Measurements from ENCODE around the gene LRRIQ4.

Gene LRRIQ4

DNA sequence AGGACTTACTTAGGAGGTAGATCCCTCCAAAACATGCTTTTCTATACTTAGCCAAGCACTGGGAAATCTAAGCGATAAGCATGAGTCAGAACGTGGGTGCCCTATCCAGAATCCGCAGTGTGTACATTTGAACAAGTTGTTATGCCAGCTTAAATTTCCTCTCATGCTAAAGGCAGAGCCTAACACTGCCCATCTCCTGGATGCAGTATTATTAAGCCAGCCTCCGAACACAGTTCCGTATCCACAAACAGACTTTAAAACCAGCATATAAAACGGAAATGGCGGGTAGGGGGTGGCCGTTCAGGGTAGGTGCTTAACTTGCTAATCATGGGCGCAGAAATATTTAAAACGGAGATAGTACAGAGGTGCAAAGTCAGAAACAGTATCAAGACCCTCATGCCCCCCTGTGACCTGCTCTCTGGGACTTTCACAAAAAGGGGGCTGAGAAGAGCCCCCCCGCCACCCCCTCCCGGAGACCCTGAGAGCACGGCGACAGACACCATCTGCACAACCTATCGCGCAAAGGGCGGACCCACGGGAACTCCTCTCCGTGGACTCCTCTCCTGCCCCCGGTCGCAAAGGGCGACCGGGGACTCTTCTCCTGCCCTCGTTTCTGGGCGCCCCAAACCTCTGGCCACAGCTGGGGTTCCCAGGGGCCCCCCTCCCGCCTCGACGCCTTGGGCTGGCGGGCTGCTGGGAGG, 889 bp upstream of the LRRIQ4 start:
- peak; percentile 20 to 66 for DNase-seq

DNA sequence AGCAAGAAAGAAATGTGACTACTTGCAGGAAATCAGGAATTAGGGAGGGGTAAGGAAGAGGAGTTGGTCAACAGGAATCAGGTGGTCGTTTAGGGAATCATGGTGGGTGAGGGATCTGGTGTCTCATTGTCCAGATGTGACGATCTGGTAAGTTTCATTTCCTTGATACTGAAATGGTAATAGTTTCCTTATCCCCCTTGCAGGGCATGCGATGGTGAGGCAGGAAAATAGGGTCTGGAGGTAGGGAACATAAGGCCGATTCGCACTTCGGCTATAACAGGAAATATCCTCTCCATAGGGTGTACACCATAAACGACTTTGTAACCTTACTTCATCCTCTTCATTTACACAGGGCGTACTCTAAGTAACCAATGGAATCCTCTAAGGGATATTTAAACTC, 608 bp downstream of the LRRIQ4 start:
- no peak for DNase-seq

DNA sequence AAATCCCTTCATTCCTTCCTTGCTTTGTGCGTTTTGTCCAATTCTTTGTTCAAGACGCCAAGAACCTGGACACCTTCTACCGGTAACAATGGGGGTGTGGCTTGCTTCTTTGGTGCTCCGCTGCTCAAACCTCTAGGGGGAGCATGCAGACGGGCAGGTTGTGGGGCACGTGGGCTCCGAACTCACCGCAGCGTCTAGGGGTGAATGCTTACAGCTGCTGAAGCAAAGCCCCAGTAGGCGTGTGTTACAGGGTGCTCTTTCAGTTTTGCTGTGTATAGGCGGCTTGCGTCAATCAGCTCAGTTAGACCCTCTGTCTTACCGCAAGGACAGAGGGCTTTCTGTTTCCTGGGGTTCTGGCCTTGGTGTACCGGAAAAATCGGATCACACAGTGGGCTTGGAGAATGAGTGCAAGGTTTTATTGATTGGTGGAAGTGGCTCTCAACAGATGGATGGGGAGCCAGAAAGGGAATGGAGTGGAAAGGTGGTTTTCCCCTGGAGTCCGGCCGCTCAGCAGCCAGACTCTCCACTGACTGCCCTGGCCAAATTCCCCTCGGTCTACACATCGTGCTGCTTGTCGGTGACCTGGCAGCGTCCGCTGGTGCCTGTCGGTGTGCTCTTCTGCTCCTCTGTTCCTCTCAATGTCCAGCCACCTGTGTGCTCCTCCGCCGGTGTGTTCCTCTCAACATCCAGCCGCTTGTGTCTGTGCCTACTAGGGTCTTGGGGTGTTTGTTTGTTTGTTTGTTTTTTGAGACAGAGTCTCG, 1.3 kb downstream of the LRRIQ4 start:
- DNase-seq, result peak; percentile 45 to 81

DNA sequence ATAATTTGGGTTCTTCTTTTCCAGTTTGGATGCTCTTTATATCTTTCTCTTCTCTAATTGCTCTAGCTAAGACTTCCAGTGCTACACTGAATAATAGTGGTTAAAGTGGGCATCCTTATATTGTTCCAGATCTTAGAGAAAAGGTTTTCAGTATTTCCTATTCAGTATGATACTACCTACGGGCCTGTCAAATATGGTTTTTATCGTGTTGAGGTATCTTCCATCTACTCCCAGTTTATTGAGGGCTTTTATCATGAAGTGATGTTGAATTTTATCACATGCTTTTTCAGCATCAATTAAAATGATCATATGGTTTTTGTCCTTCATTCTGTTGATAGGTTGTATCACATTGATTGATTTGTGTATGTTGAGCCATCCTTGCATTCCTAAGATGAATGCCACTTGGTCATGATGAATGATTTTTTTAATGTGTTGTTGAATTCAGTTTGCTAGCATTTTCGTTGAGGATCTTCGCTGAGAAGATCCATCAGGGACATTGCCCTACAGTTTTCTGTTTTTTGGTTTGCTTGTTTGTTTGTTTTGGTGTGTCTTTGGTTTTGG, 3.0 kb downstream of the LRRIQ4 start:
- DNase-seq, result no peak

DNA sequence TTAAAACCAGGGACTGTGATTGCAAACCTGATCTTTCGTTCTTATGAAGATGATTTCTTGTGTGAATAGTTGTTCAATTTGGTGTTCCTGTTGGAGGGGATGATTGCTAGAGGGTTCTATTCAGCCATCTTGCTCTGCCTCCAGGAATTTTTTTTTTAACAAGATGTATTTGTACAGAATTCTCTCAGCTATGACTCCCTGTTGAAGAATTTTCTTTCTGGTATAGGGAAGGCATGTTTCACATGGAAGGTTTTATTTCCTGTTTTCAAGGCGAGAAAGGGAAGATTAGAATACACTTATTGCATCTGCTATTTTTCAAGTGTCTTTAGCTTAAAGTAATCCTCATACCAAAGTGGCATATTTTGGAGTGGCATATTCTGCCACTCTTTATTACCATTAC, 5.6 kb downstream of the LRRIQ4 start:
- no peak for DNase-seq

DNA sequence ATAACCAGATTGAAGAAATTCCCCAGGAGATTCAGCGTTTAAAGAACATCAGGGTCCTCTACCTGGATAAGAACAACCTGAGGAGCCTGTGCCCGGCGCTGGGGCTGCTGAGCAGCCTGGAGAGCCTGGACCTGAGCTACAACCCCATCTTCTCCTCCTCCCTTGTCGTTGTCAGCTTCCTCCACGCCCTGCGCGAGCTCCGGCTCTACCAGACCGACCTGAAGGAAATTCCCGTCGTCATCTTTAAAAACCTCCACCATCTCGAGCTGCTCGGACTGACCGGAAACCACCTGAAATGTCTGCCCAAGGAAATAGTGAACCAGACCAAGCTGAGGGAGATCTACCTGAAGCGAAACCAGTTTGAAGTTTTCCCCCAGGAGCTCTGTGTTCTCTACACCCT, 9.4 kb downstream of the LRRIQ4 start:
- DNase-seq, result peak in 1 of 2 experiments; percentile 45

DNA sequence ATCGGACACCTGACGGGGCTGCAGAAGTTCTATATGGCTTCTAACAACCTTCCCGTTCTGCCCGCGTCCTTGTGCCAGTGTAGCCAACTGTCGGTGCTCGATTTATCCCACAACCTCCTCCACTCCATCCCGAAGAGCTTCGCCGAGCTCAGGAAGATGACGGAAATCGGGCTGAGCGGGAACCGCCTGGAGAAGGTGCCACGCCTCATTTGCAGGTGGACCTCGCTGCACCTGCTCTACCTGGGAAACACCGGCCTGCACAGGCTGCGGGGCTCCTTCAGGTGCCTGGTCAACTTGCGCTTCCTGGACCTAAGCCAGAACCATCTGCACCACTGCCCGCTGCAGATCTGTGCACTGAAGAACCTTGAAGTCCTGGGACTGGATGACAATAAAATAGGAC, 9.9 kb downstream of the LRRIQ4 start:
- peak; percentile 10 to 78 for DNase-seq

DNA sequence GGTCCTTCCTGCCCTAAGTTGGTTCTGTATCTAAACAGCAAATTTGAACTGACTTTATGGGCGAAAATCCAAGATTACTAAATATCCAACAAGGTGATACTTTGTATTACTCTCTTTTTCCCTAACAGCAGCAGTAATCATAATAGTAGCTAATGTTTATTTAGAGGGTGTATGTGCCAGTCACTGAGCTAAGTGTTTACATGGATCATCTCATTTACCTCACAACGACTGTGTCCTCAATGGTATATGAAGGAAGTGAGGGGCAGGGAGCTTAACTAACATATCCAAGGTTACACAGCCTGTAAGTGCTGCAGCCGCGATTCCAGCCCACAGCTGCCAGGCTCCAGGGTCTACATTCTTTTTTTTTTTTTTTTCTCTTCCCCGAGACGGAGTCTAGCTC, 10.3 kb downstream of the LRRIQ4 start:
- peak; percentile 6 to 27 for DNase-seq

DNA sequence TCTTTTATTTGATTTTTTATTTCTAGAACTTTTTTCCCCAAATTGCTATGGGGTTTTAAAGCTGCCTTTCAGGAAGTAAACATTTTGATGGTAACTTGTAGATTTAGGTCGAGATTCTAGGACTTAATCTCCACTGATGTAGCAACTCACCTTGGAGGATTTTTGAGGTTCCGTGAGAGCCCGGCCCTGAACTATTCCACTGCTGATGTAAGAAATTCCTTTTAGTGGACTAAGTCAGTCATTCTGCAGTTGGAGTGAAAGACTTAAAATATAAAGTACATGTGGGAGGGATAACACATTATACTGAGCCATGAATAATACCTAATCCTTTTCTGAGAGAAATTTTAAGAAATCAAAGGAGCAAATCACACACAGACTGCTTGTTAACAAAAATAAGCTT, 12.6 kb downstream of the LRRIQ4 start:
- DNase-seq, result no peak

DNA sequence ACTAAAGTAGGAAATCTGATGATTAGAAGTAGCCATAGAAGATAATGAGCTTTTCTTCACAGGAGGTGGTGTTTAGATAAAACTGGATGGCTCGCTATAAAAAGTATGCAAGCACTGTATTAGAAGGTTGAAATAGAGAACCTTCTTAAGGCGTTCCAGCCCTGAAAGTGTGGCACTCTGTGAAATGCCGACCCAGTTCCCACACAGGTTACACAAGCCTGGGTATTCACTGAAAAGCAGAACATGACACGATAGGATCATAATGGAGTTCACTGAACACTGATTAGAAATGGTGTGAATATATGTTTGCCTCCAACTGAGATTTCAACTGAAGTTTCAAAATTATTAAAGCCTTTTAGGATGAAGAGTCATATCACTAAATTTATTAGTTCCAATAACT, 15.0 kb downstream of the LRRIQ4 start:
- DNase-seq, result no peak

DNA sequence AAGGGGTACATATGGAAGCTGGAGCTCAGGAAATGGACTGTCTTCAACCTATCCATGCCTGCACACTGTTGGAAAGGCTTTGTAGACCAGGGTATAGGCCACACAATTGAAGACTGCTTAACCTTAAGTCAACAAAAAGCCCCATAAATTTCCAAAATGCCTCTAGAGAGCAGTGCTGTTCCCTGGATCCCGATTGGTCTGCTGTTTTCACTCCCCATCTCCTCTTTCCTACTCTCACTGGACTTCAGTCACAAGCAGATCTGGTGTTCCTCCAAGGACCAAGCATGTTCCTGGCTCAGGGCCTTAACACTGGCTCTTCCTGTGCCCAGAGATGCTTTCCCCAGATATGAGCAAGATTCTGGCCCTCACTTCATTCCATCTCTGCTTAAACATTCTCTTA, 22.9 kb downstream of the LRRIQ4 start:
- DNase-seq, result no peak

DNA sequence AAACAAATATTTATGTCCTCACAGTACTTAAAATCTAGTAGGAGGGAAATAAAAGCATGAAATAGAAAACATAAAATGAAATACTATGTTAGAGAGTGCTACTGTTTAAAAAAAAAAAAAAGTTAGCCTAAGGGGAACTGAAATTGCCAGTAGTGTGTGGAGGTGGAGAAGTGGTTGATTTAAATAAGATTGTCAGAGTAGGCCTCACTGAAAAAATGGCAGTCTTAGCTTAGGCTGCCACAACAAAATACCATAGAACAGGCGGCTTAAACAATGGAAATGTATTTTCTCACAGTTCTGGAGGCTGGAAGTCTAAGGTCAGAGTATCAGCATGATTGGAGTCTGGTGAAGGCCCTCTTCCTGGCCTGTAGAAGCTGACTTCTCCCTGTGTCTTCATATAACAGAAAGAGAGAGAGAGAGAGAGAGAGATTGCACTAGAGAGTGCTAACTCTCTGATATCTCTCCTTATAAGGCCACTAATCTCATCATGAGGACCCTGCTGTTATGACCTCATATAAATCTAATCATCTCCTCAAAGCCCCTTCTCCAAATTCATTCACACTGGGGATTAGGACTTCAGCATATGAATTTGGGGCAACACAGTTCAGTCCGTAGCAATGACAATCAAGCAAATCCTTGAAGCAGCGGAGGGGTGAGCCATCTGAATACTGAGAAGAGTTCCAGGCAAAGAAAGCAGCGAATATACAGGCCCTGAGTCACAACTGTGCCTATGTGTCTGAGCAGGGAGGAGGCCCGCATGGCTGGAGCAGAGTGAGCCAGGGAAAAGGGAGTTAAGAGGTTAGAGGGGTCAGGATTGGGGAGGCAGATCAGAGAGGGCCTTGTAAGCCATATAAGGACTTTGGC, 23.6 kb downstream of the LRRIQ4 start:
- no peak for DNase-seq

DNA sequence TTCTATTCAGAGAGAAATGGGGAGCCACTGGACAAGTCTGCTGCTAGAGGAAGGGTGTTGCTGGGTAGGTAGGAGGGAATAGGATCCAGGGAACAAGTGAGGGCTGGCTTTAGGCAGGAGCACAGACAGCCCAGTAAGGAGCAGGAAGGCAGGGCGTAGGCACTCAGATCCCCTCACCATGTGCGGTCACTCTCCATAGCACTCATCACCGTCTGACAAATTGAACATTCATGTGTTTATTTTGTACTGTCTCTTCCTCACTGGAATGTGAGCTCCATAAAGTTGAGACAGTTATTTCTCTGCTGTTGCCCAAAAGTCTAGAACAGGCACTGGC, 24.2 kb downstream of the LRRIQ4 start:
- DNase-seq, result no peak

DNA sequence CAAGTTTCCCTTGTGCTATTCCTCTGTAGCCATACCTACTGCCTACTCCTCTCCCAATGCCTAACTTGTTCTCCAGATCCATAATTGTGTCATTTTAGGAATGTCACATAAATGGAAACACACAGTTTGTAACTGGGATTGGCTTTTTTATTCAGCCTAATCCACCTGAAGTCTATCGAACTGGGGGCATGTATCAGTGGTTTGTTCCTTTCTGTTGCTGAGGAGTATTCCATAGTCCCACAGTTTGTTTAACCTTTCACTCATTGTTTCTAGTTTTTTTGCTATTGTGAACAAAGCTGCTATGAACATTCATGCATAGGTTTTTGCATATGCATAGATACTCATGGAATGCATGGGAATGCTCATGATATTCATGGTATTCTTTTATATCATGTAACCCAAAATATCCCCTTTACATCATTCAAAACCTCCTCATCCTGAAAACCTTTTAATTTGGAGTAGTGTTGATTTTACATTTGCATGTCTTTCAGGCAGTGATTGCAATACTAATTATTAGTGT, 25.9 kb downstream of the LRRIQ4 start:
- no peak for DNase-seq

DNA sequence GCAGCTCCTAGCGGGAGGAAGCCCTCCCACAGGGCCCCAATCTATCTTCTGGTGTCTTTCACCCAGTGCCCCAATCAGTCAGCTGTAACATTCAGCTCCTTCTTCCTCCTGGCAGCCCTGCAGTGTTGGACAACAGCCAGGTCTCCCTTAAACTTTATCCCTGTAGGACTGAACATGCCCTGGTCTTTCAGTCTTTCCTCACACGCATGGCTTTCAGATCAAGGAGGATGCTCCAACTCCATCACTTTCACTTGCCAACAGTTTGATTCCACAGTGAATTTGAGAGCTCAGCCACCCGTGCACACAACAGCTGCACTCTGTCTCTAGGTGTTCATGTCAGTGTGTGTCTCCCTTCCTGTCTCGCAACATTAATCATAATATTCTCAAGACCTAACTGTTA, 28.5 kb downstream of the LRRIQ4 start:
- DNase-seq, result no peak

DNA sequence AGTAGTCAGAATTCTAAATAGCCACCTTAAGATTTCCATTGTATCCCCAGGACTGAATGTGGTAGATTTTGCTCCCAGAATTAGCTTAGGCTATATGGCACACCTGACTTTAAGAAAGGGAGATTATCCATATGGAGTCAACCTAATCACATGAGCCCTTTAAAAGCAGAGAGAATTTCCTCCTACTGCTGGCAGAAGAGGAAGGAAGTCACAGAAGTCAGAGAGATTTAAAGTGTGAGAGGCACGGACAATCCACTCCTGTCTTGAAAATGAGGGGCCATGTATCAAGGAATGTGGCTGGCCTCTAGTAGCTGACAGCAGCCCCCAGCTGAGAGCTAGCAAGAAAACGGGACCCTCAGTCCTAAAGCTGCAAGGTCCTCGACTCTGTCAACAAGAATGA, 30.3 kb downstream of the LRRIQ4 start:
- no peak for DNase-seq

DNA sequence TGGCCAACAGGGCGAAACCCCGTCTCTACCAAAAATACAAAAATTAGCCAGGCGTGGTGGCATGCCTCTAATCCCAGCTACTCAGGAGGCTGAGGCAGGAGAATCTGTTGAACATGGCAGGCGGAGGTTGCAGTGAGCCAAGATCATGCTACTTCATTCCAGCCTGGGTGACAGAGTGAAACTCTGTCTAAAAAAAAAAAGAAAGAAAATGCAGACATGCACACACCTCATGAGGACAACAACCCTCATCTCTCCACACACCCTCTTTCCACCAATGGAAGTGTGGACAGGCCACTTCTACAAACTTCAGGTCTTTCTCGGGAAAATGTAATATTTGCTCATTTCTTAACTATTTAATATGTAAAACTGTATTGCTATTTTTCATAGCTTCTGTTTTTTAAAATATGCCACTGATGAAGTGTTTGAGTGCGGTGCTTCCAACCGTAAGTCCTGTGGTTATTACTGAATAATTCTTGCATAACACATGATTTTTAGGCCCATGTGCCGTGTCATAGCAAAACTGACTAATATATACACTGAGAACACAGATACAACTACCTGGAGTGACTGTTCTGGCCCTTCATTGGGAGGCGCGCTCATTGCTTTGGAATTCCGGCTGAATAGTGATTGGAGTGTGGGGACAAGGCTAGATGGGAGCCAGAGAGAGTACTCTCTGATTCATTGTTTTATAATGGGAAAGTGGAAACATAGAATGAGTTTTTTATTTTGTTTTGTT, 34.0 kb downstream of the LRRIQ4 start:
- DNase-seq, result no peak

DNA sequence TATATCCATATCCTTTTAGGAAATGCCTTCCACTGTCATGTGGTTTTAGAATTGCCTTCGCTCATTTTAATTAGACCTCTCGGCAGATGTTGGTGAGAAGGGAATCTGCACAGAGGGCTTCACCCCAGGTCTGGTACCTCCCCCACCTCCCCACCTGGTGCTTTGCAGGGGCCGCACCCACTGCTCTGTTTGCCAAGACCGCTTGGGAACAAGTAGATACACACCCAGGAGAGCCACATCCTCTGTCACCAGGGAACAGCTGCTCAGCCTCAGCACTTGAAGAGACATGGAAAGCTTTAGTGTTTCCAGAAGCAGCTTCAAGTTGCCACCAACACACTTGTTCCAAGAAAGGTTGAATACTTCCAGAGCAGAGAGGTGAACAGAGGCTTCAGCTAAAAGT, 35.2 kb downstream of the LRRIQ4 start:
- DNase-seq, result peak; percentile 13 to 26

DNA sequence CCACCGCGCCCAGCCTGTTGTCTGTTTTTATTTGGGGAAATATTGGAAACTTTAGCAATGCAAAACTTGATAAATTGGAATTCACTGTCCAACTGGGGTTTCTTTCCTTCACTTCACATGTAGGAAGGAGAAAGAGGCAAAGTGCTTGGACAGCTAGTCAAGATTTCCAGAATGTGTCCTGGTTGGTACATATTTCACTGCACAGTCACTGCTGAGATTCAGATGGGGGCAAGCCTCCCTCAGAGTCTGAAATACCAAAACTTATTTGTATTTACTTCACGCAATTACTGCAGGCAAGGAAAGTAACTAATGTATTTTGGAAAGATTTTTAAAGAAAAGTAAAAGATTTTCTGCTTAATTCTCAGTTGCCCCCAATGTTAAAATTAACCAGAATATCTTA, 36.1 kb downstream of the LRRIQ4 start:
- DNase-seq, result no peak

DNA sequence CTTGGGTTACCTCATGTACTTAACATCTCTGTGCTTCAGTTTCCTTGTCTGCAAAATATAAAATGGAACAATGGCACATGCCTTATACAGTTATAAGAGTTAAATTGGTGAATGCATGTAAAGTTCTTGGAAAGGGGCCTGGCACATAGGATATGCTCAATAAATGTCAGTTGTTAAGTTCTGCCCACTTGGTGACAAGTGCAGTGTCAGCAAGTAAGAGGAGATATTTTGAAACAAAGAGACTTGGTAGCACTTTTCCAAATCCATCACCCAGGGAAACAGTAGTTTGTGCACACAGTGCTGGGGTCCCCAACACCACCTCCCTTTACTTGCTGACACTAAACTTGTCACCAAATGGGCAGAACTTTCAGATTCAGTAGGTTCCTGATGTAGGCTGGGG, 37.9 kb downstream of the LRRIQ4 start:
- no peak for DNase-seq

DNA sequence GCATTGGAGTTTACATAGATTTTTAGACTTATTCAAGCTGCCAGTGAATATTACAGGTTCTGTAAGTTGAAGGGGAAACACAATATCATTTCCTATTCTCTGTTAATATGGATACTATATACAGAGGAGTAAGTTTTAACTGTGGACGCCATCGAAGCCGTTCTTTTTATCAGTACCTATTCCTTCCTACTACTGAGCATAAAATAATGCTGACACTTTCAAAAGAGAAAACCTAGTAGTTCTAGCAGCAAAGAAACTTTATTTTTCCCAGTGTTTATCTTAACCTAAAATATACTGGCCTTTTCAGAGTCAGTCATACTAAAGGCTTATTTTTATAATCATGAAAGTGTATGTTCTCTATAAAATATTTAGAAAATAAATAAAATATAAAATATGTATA, 42.8 kb downstream of the LRRIQ4 start:
- no peak for DNase-seq

DNA sequence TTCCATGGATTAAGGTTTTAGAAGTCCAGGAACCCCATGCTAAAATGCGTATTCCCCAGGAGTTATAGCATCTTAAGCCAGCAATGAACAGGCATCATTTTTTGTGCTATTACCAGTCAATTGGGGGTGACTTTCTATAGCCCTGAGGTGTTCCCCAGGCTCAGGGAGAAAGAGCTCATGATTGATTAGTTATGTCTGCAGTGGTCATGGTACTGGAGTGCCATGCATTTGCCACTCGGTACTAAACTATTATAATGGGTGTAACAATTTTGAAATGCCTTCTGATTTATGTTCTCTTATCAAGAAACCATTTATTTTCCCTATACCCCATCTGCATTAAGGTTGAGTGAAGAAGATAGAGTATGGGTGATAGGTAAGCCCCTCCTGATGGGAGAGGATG, 45.1 kb downstream of the LRRIQ4 start:
- no peak for DNase-seq

DNA sequence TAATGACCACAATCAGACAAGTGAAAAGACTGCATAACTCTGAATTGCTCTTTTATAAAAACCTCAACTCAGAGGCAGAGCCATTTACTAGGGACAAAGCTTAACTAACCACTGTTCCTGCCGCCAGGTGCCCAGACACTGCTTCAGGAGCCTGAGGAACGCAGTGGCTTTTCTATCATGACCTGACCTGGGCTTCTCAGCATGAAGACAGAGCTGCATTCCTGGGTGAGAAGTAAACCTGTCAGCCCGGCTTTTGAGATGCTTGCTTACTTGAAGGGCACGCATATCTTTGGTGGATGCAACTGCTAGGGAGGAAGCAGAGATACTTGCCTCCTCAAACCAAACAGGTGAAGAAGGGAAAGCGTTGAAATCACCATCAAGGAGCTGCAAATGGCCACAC, 49.2 kb downstream of the LRRIQ4 start:
- DNase-seq, result peak in 1 of 2 experiments; percentile 17

All from NCI-H526 (cell line).